HG02884 (cell line): ENCODE data around the gene IL3.

Source experiments
- ATAC-seq: cut with Tn5 transposase; IDR thresholded peaks from one replicate; pipeline ENCODE4 v1.9.1; 2021; ENCODE audit warnings: mild to moderate bottlenecking, moderate library complexity; ENCODE audit not compliant: unreplicated experiment

The IL3 gene

GRCh38 chr5:132056610-132057497, 3.6 kb upstream of the IL3 start:
- ATAC-seq, result no peak

GRCh38 chr5:132057498-132058255, 2.8 kb upstream of the IL3 start:
- ATAC-seq, result no peak

DNA sequence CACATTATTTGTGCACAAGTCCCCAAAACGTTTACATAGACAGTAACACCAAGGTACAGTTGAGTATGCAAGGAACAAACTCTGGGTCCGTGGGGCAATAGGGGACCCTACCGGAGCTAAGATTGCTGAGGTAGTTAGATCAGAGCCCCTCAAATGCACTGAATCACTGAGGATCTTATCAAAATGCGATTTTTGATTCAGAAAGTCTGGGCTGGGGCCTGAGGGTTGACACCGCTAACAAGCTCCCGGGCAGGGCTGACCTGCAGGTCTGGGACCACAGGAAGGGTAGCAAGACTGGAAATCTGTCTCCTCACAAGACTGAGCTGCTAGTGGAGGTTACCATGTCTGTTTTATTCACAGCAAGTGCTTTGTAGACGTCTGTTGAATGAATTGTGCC, 1.8 kb upstream of the IL3 start:
- ATAC-seq, result no peak

DNA sequence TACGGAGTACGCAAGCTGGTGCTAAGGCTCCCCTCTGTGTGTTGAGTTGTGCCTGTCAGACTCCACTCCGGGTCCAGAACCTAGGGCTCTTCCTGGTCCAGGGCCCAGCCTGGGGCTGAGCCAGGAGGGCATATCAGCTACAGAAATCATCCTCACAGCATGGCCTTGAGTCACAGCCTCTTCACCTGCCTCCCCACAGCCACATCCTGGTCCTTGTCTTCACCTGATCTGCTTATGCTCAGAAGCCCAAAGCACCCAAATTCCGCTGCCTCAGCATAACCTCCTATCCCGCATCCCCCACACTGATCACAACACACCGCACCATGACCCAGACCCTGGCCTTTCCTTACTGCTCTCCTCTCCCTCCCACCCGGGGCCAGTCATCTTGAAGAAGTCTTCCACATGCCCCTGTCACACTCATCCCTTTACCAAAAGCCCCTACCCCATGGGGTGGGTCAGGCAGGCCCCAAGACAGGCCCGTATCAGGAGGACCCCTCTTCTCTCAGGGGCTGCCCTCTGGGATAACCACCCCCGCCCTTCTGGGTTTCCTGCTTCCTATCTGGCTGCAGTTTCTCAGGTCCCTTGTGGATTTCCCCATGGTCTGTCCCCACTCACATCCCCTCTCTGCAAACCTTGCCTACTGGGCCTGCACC, 1.3 kb upstream of the IL3 start:
- no peak for ATAC-seq

- ATAC-seq, result no peak
Measured at GRCh38 chr5:132059696-132060500, 557 bp upstream of the IL3 start.

GRCh38 chr5:132063090-132063911, 2.8 kb downstream of the IL3 start:
- no peak for ATAC-seq

DNA sequence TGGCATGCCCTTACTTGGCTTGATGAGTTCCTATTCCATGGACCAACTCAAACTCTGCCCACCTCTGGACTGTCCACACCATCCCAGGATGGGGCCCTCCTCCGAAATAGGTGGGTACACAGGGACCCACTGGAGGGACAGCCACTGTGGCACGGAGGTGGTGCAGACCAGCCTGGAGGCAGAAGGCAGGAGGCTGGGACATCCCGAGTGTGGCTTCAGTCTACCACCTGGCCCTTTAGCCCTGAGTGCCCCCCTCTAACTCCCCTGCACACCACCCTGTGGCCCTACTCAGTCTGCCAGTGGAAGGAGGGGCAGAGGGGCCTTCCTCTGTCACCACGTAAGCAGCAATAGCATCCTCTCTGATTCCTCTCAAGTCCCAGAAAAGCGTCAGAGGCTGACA, 3.7 kb downstream of the IL3 start:
- ATAC-seq, result no peak

DNA sequence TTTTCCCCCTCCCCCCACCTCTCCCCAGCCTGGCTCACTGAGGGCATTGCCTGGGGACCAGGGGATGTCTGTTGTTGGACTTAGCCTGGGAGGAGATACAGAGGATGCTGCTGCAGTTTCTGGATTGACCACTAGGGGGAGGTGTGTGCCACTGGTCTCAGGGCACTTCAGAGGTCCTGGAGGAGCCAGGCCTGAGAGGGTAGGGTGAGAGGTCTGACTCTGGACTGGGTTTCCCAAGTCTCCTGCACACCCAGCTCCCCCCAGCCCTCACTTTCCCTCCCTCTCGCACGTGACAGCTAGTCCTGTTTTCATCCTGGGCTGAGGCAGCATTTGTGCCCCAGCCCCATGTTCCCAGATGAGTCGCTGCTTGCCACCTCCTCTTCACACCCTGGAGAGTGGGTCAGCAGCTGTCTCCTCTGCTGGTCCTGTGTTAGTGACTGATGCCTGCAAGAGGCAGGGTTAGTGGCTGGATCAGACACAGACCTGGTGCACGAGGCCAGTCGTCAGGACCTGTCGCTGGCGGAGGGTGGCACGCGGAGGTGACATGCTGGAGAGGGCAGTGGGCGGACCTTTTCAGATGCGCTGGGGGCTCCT, 4.4 kb downstream of the IL3 start:
- peak; percentile 60 for ATAC-seq

GRCh38 chr5:132065351-132065937, 5.0 kb downstream of the IL3 start:
- ATAC-seq, result peak; percentile 38

GRCh38 chr5:132065951-132066701, 5.7 kb downstream of the IL3 start:
- ATAC-seq, result no peak

DNA sequence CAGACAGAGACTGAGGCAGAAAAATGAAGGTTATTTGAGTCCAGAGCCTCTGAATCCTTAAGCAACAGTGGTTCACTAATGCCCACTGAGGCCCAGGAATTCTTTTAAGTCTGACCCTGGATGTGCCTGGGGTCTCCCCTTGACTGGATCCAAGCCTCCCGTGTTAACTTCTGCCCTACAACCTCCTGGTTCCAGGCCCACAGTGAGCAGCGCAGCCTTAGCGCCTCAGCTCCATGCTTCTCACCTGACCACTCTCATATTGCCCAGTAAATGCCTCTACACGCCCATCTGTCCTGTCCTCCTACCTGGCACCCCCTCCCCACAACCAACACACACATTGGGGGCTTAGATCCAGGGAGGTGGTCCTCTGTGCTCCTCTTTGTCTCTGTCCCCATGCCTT, 6.4 kb downstream of the IL3 start:
- no peak for ATAC-seq

- no peak for ATAC-seq
Measured at GRCh38 chr5:132067451-132067850, 7.0 kb downstream of the IL3 start.

DNA sequence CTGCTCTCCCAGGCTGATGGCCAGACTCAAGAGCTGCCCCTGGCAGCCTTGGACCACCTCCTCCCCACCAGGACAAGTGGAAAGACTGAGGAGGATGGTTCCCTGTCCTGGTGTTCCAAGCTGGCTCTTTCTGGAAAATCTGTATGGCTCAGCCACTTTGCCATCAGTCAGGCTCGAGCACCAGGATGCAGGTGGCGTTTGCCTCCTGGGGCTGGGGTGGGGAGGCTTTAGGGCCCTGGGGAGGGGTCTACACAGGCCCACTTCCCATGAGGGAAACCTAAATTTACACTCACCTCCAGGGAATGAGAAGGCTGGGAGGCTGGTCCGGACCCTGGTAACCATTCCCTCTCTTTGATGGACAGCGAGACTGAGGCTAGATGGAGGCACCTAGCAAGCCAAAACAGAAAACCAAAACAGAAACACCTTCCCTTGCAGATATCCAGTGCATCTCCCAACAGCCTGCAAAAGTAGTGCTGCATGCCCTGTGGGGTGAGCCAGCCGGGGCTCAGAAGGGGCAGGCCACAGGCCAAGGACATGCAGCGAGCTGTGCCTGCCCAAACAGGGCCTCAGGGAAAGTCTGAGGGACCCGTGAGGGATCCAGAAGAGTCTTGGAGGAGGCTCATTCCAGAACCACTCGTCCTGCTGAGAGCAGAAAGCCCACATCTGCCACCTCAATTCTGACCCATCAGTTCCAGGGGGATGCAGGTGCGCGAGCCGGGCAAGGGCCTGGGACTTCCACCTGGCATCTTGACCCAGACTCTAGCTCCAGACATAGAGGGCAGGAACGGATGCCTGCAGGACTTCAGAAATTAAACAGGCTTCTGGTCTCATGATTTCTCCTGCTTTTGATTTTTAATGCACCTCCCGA, 7.7 kb downstream of the IL3 start:
- no peak for ATAC-seq

DNA sequence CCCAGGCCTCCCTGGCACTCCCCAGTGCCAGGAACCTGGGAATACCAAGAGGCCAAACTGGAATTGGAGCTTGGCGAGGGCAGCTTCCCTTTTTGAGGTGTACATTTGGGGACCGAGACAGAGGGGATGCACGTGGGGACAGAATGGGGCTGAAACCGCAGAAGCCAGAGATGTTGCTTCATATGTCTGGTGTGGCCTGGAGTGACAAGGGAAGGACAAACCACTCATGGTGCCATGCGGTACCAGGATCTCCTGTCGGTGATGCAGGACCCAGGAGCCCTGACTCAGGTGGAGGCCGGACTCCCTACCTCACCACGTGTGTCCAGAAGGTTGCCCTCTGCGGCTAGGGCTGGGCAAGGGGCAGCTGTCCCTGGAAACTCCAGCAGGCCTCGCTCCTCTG, 9.1 kb downstream of the IL3 start:
- ATAC-seq, result no peak

DNA sequence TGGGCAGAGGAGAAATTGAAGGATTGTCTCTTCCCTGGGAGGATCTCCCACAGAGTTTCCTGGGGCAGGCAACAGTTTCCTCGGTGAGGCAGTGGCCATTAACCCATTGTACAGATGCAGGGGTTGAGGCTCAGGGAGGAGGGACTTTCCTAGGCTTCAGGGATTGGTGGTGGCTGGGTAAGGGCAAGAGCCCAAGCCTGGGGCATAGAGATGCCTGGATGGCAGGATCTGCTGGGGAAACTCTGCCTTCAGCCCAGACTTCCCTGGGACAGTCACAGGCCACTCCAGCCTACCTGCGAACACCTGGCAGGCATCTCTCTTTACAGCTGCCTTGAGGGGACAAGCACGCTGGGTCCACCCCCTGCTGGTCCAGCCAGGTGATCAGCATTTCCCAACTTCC, 9.5 kb downstream of the IL3 start:
- no peak for ATAC-seq

DNA sequence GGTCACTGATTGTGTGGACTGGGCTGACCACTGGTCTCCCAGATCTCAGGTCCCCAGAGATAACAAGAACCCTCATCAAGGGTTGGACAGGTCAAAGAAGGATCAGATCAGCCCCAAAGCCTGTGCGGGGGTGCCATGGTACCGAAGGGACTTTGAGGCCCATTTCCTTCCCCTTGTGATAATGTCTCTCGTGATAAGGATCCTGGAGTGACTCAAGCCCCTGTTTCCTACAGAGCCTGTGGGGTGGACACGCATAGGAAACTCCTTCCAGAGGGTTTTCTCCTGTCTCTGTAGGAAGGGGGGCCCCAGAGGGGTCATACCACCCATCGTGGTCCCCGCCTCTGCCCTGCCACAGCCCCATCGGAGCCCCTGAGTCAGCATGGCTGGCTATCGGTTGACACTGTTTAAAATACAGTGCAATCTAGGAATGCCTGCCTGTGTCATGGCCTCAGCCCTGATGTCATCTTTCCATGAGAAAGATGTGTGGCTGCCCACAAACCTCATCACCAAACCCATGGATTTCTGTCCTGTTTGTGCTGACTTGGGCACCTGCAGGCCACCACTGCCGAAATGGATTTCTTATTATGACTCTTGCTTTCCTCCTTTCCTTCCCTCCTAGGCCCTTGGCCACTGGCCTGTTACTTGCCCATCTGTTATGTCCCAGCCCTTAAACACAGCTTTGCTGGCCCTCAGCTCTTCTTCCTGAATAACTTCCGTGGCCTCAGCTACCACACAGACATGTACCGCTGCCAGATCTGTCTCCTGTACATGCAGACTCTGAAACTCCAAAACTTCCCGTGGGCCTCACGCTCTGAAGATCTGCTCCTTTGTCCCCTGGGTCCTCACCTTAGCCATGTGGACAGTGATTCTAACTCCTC, 10.2 kb downstream of the IL3 start:
- ATAC-seq, result no peak

GRCh38 chr5:132071338-132071707, 10.9 kb downstream of the IL3 start:
- no peak for ATAC-seq
